Measurements from ENCODE around the gene C11orf54.
"Not testable (repeated sequence)": the region's sequence is repeated elsewhere in the genome, so short reads cannot be mapped to it uniquely, and the experiment has no call there.

C11orf54 gene

GRCh38 chr11:93766504-93766903, 25.0 kb downstream of the C11orf54 start:
- no peak for DNase-seq (ENCODE audit: low read depth in 2 of 2)

- no peak for DNase-seq (ENCODE audit: low read depth in 2 of 2)
Measured at GRCh38 chr11:93767018-93767417, 25.5 kb downstream of the C11orf54 start.

GRCh38 chr11:93770160-93770559, 28.7 kb downstream of the C11orf54 start:
- no peak for DNase-seq (ENCODE audit: low read depth in 2 of 2)

GRCh38 chr11:93772123-93772522, 30.7 kb downstream of the C11orf54 start:
- DNase-seq (ENCODE audit: low read depth in 2 of 2): no peak

- DNase-seq (ENCODE audit: low read depth in 2 of 2): no peak
Measured at GRCh38 chr11:93773045-93773477, 31.6 kb downstream of the C11orf54 start.

GRCh38 chr11:93773601-93774200, 32.2 kb downstream of the C11orf54 start:
- DNase-seq (ENCODE audit: low read depth in 2 of 2): no peak

- not testable (repeated sequence) for DNase-seq (ENCODE audit: low read depth in 2 of 2)
Measured at GRCh38 chr11:93774560-93774959, 33.1 kb downstream of the C11orf54 start.

- DNase-seq (ENCODE audit: low read depth in 2 of 2): no peak
Measured at GRCh38 chr11:93775289-93775688, 33.8 kb downstream of the C11orf54 start.

GRCh38 chr11:93783362-93783761, 41.9 kb downstream of the C11orf54 start:
- no peak for DNase-seq (ENCODE audit: low read depth in 2 of 2)

GRCh38 chr11:93783765-93784144, 42.3 kb downstream of the C11orf54 start:
- peak in 1 of 2 donors; percentile 1 for DNase-seq (ENCODE audit: low read depth in 2 of 2)

- peak; percentile 65 to 75 for DNase-seq (ENCODE audit: low read depth in 2 of 2)
Measured at GRCh38 chr11:93784145-93784934, 42.9 kb downstream of the C11orf54 start, which contains the start of gene MED17. TSS of gene MED17 (plus strand) at chr11:93784282. CDS start at chr11:93784514, 232 bp downstream.

GRCh38 chr11:93784935-93785360, 43.5 kb downstream of the C11orf54 start:
- DNase-seq (ENCODE audit: low read depth in 2 of 2): no peak

GRCh38 chr11:93791493-93791892, 50.0 kb downstream of the C11orf54 start:
- DNase-seq (ENCODE audit: low read depth in 2 of 2): no peak

GRCh38 chr11:93796441-93797231, 55.2 kb downstream of the C11orf54 start:
- DNase-seq (ENCODE audit: low read depth in 2 of 2): no peak

GRCh38 chr11:93801366-93801765, 59.9 kb downstream of the C11orf54 start:
- no peak for DNase-seq (ENCODE audit: low read depth in 2 of 2)

GRCh38 chr11:93804879-93805278, 63.4 kb downstream of the C11orf54 start:
- no peak for DNase-seq (ENCODE audit: low read depth in 2 of 2)

GRCh38 chr11:93807980-93808379, 66.5 kb downstream of the C11orf54 start:
- DNase-seq (ENCODE audit: low read depth in 2 of 2): no peak

- DNase-seq (ENCODE audit: low read depth in 2 of 2): no peak
Measured at GRCh38 chr11:93813974-93814373, 72.5 kb downstream of the C11orf54 start.

Measured in stimulated activated CD4-positive, alpha-beta T cell treated with anti-CD3 and anti-CD28 coated beads, Interleukin-1b, Interleukin-23, amount 100 ng/mL, for 1 hour (primary cell).